ENCODE results near the gene GSTCD. TPM values are rescaled to one million over a fixed set of nuclear protein-coding genes. Genes with fewer than 3 reads are reported as not detected.

Gene GSTCD
- total RNA-seq, 6 donors from 2014 or later = 6.0 to 9.9 (median 8.0) TPM

GRCh38 chr4:105666693-105667092 is 41.9 kb upstream of the GSTCD start:
- Histone ChIP-seq H3K4me3 (no peak overlapping the region), H3K27me3 (no peaks in the 10 kb centered on the region), H3K4me1 (peaks cover 0 to 7% (median 0%) of the 10 kb centered on the region in 4 donors), H3K36me3 (no peaks in the 10 kb centered on the region), H3K27ac (no peak overlapping the region), H3K9me3 (no peaks in the 10 kb centered on the region)
- TF ChIP-seq EP300 (IDR thresholded peaks at IDR 0.05) = no peak
- peak in 4 of 6 experiments; percentile 21 to 46 (median 28) for TF ChIP-seq CTCF (IDR thresholded peaks at IDR 0.05)
- ATAC-seq (ENCODE audit: low FRiP score in 2 of 2) (peak in 1 of 2 donors; percentile 60), DNase-seq (no peak)
- WGBS, 2 donors = 33 to 49% methylated on average over 5 of the region's 5 CpGs

DNA sequence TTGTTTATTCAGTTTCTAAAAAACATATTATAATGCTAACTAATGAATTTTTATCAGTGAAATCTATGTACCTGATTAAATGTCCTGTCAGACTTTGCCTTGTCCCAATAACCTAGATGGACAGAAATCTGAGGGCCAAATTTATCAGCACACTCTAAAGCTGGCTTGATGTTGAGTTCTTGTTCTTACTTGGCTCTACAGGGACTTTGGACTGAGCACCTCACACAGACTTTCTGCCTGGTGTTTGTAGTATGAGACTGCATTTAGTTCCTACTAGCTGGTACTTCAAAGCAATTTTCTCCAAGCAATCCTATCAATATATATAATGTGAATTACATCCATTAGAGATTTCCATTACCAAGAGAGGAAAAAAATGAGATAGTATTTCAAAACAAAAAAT is 37.9 kb upstream of the GSTCD start:
- Histone ChIP-seq H3K9me3 (no peaks in the 10 kb centered on the region), H3K36me3 (no peaks in the 10 kb centered on the region), H3K4me1 (no peaks in the 10 kb centered on the region), H3K27me3 (no peaks in the 10 kb centered on the region), H3K4me3 (no peak overlapping the region), H3K27ac (no peak overlapping the region)
- TF ChIP-seq POLR2AphosphoS5 (IDR thresholded peaks at IDR 0.05) (no peak), POLR2A (IDR thresholded peaks at IDR 0.05) (no peak), CTCF (IDR thresholded peaks at IDR 0.05) (no peak), EP300 (IDR thresholded peaks at IDR 0.05) (no peak)
- ATAC-seq (ENCODE audit: low FRiP score in 2 of 2) (no peak), DNase-seq (no peak)

DNA sequence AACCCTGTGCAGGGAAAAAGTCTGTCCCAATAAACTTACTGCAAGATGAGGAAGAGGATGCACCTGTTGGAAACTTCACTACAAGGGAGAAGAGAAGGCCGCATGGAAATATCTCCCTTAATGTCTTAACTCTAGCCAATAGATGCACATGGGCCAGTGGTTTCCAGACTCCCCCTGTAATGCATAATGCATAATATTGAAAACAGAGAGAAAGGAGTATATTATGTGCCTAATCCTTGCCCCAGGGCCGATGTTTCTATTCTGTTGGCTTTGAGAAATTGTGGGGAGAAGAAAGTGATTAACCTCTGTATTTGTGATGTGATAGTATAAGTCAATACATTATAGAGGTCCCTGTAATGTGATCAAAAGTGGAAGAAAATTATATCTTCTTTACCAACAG is 37.3 kb upstream of the GSTCD start:
- Histone ChIP-seq H3K36me3 (no peaks in the 10 kb centered on the region), H3K4me1 (no peaks in the 10 kb centered on the region), H3K9me3 (no peaks in the 10 kb centered on the region), H3K4me3 (no peak overlapping the region), H3K27ac (no peak overlapping the region), H3K27me3 (no peaks in the 10 kb centered on the region)
- no peak for ATAC-seq (ENCODE audit: low FRiP score in 2 of 2)
- no peak for DNase-seq
- WGBS, 2 donors = 75 to 76% methylated on average over 2 of the region's 2 CpGs
- TF ChIP-seq EP300 (IDR thresholded peaks at IDR 0.05) (no peak), POLR2A (IDR thresholded peaks at IDR 0.05) (no peak), POLR2AphosphoS5 (IDR thresholded peaks at IDR 0.05) (no peak), CTCF (IDR thresholded peaks at IDR 0.05) (no peak)

- Histone ChIP-seq H3K4me3 (no peak overlapping the region), H3K27me3 (no peaks in the 10 kb centered on the region), H3K9me3 (no peaks in the 10 kb centered on the region), H3K4me1 (no peaks in the 10 kb centered on the region), H3K36me3 (no peaks in the 10 kb centered on the region), H3K27ac (no peak overlapping the region)
- DNase-seq (no peak), ATAC-seq (ENCODE audit: low FRiP score in 2 of 2) (no peak)
- 91 to 96% methylated on average over 1 of the region's 1 CpG for WGBS, 2 donors
- TF ChIP-seq CTCF (IDR thresholded peaks at IDR 0.05) = no peak
- TF ChIP-seq POLR2A (IDR thresholded peaks at IDR 0.05) = no peak
- TF ChIP-seq EP300 (IDR thresholded peaks at IDR 0.05) = no peak
- no peak for TF ChIP-seq POLR2AphosphoS5 (IDR thresholded peaks at IDR 0.05)
Observed at GRCh38 chr4:105674011-105674410, 34.6 kb upstream of the GSTCD start.

DNA sequence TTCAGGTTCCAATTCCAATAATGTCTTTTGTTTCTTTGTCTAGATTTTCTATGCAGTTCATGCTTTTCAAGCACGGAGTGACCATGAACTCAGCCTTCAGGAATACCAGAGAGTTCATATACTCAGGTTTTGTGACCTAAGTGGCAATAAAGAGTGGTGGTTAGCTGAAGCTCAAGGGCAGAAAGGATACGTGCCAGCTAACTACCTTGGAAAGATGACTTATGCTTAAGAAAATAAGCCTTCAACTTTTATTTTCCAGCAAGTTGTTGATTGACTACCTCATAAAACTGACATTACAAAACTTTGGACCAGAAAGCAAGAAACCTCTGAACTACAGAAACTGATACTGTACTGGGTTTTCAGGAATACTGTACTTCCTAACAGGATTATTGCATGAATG is 30.9 kb upstream of the GSTCD start:
- ATAC-seq (ENCODE audit: low FRiP score in 2 of 2) (no peak), DNase-seq (no peak)
- TF ChIP-seq POLR2A (IDR thresholded peaks at IDR 0.05) (no peak), POLR2AphosphoS5 (IDR thresholded peaks at IDR 0.05) (no peak), EP300 (IDR thresholded peaks at IDR 0.05) (no peak), CTCF (IDR thresholded peaks at IDR 0.05) (no peak)
- 68 to 78% methylated on average over 2 of the region's 2 CpGs for WGBS, 2 donors
- no peaks in the 10 kb centered on the region for H3K27me3 ChIP-seq
- no peaks in the 10 kb centered on the region for H3K9me3 ChIP-seq
- peaks cover 0 to 6% (median 0%) of the 10 kb centered on the region in 4 donors for H3K4me1 ChIP-seq
- H3K27ac ChIP-seq = no peak overlapping the region
- no peak overlapping the region for H3K4me3 ChIP-seq
- peaks cover 0 to 13% (median 0%) of the 10 kb centered on the region in 4 donors for H3K36me3 ChIP-seq

Data from upper lobe of left lung (tissue), 6 donors.